ENCODE measurements around the gene EXTL1.

- TF ChIP-seq CTCF (IDR thresholded peaks at IDR 0.05; ENCODE audit: insufficient read depth, low read length, poor library complexity, severe bottlenecking) (no peak), EZH2phosphoT487 (conservative IDR thresholded peaks at IDR 0.05; ENCODE audit: low read length) (no peak)
These were observed 10.1 kb downstream of the EXTL1 start for GRCh38 chr1:26031611-26032220.

Measured in SU-DHL-6 (cell line).